ENCODE measurements around the gene ASIC3. TPM values are rescaled to one million over a fixed set of nuclear protein-coding genes. Genes with fewer than 3 reads are reported as not detected.

ASIC3 gene
- total and polyA plus RNA-seq, 4 donors: 0.37 to 3.9 (median 2.4) TPM

- no peak for TF ChIP-seq CTCF (IDR thresholded peaks at IDR 0.05; ENCODE audit: control extremely low read depth, extremely low read depth)
- no peaks in the 10 kb centered on the region for H3K9me3 ChIP-seq (ENCODE audit: control insufficient read depth in 4 of 4, insufficient read depth in 3 of 4, low read length in 3 of 4)
- peaks cover 0 to 4% (median 0%) of the 10 kb centered on the region in 4 donors for H3K36me3 ChIP-seq (ENCODE audit: control insufficient read depth in 4 of 4, insufficient read depth in 4 of 4, low read length in 4 of 4)
- H3K9ac ChIP-seq (ENCODE audit: insufficient read depth in 1 of 2, low read length in 2 of 2): no peak overlapping the region
- DNase-seq (no peak), ATAC-seq (ENCODE audit: insufficient read depth, low FRiP score) (no peak)
- WGBS, 2 donors: 77 to 92% methylated on average over 23 of the region's 23 CpGs
- no peak overlapping the region for H3K27ac ChIP-seq (ENCODE audit: low read depth in 1 of 2, low read length in 1 of 2)
- H3K27me3 ChIP-seq (ENCODE audit: control insufficient read depth in 3 of 3, insufficient read depth in 3 of 3, low read length in 2 of 3): no peaks in the 10 kb centered on the region
- peaks cover 0 to 29% (median 19%) of the 10 kb centered on the region in 5 donors for H3K4me1 ChIP-seq (ENCODE audit: control insufficient read depth in 5 of 5, insufficient read depth in 5 of 5, low read length in 5 of 5)
- no peak overlapping the region for H3K4me3 ChIP-seq
Observed at GRCh38 chr7:151006590-151007300, 41.6 kb upstream of the ASIC3 start.

- Histone ChIP-seq H3K9me3 (ENCODE audit: control insufficient read depth in 4 of 4, insufficient read depth in 3 of 4, low read length in 3 of 4) (no peaks in the 10 kb centered on the region), H3K27me3 (ENCODE audit: control insufficient read depth in 3 of 3, insufficient read depth in 3 of 3, low read length in 2 of 3) (no peaks in the 10 kb centered on the region), H3K4me3 (no peak overlapping the region), H3K4me1 (ENCODE audit: control insufficient read depth in 5 of 5, insufficient read depth in 5 of 5, low read length in 5 of 5) (peaks cover 0 to 30% (median 19%) of the 10 kb centered on the region in 5 donors), H3K9ac (ENCODE audit: insufficient read depth in 1 of 2, low read length in 2 of 2) (no peak overlapping the region), H3K36me3 (ENCODE audit: control insufficient read depth in 4 of 4, insufficient read depth in 4 of 4, low read length in 4 of 4) (peaks cover 0 to 3% (median 0%) of the 10 kb centered on the region in 4 donors), H3K27ac (ENCODE audit: low read depth in 1 of 2, low read length in 1 of 2) (peak overlapping the region in 1 of 2 donors; percentile 74)
- no peak for TF ChIP-seq CTCF (IDR thresholded peaks at IDR 0.05; ENCODE audit: control extremely low read depth, extremely low read depth)
- DNase-seq (no peak), ATAC-seq (ENCODE audit: insufficient read depth, low FRiP score) (no peak)
- 51 to 72% methylated on average over 6 to 7 of the region's 7 CpGs for WGBS, 2 donors
Observed at GRCh38 chr7:151007469-151007898, 40.8 kb upstream of the ASIC3 start.

DNA sequence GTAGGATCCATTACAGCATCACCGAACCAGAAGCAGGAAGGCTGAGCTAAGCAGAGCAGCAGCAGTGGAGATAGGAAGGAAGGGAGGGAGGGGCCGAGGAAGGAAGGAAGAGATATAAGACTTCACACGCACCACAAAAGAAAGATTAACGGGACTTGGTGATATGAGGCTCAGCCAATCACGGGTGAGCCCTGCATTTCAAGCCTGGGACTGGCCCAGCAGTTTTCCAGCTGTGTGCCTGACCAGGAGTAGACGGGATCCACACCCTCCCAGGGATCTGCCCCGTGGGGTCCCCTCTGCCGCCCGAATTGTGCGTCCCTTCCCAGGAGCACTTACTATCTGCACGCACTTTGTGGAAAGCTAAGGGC lies 40.2 kb upstream of the ASIC3 start:
- Histone ChIP-seq H3K4me1 (ENCODE audit: control insufficient read depth in 5 of 5, insufficient read depth in 5 of 5, low read length in 5 of 5) (peaks cover 0 to 35% (median 26%) of the 10 kb centered on the region in 5 donors), H3K36me3 (ENCODE audit: control insufficient read depth in 4 of 4, insufficient read depth in 4 of 4, low read length in 4 of 4) (peaks cover 0 to 5% (median 0%) of the 10 kb centered on the region in 4 donors), H3K4me3 (no peak overlapping the region), H3K27me3 (ENCODE audit: control insufficient read depth in 3 of 3, insufficient read depth in 3 of 3, low read length in 2 of 3) (no peaks in the 10 kb centered on the region), H3K27ac (ENCODE audit: low read depth in 1 of 2, low read length in 1 of 2) (peak overlapping the region in 1 of 2 donors; percentile 74), H3K9ac (ENCODE audit: insufficient read depth in 1 of 2, low read length in 2 of 2) (peak overlapping the region in 1 of 2 donors; percentile 36), H3K9me3 (ENCODE audit: control insufficient read depth in 4 of 4, insufficient read depth in 3 of 4, low read length in 3 of 4) (no peaks in the 10 kb centered on the region)
- WGBS, 2 donors: 25 to 36% methylated on average over 11 of the region's 11 CpGs
- peak in 2 of 3 donors; percentile 56 to 66 for DNase-seq
- TF ChIP-seq CTCF (IDR thresholded peaks at IDR 0.05; ENCODE audit: control extremely low read depth, extremely low read depth): no peak
- peak; percentile 16 for ATAC-seq (ENCODE audit: insufficient read depth, low FRiP score)

Data from lung (tissue), 12 donors.